Endodermal cell (in vitro differentiated cells): ENCODE data around the gene LECT2. TPM values are rescaled to one million over a fixed set of nuclear protein-coding genes. Genes with fewer than 3 reads are reported as not detected.

Source experiments
- DNase-seq: peaks from one replicate; pipeline ENCODE4 v3.0.0-alpha.2; 2017
- H3K27ac ChIP-seq: 2 replicates; pipeline ENCODE4 v1.5.1; 2013; ENCODE audit warnings: mild to moderate bottlenecking, low read depth, low read length, moderate library complexity
- H3K27me3 ChIP-seq: 2 replicates; pipeline ENCODE4 v1.6.1; 2013; ENCODE audit warnings: mild to moderate bottlenecking, low read length, moderate library complexity; ENCODE audit not compliant: insufficient read depth, control insufficient read depth, poor library complexity, severe bottlenecking
- H3K36me3 ChIP-seq: 2 replicates; pipeline ENCODE4 v1.7.0; 2013; ENCODE audit warnings: mild to moderate bottlenecking, low read length, moderate library complexity; ENCODE audit not compliant: control insufficient read depth, insufficient read depth
- H3K4me1 ChIP-seq: one replicate; pipeline ENCODE4 v1.7.0; 2013; ENCODE audit warnings: low read length; ENCODE audit not compliant: control insufficient read depth, insufficient read depth
- H3K4me3 ChIP-seq: 2 replicates; pipeline ENCODE4 v1.5.1; 2013; ENCODE audit warnings: mild to moderate bottlenecking, low read length, moderate library complexity
- H3K9ac ChIP-seq: 2 replicates; pipeline ENCODE4 v1.6.1; 2013; ENCODE audit warnings: mild to moderate bottlenecking, low read length, moderate library complexity; ENCODE audit not compliant: poor library complexity, severe bottlenecking; ENCODE audit errors: extremely low read depth
- H3K9me3 ChIP-seq: 2 replicates; pipeline ENCODE4 v1.6.1; 2013; ENCODE audit warnings: mild to moderate bottlenecking, low read length, moderate library complexity; ENCODE audit not compliant: control insufficient read depth
- H3K27ac Mint-ChIP-seq: 2 replicates; pipeline ENCODE4 v1.8.0; 2020; ENCODE audit warnings: mixed read lengths
- H3K27me3 Mint-ChIP-seq: 2 replicates; pipeline ENCODE4 v1.8.0; 2021; ENCODE audit warnings: mild to moderate bottlenecking, mixed read lengths; ENCODE audit not compliant: insufficient read depth
- H3K36me3 Mint-ChIP-seq: 2 replicates; pipeline ENCODE4 v1.8.0; 2020; ENCODE audit warnings: low read depth, mixed read lengths
- H3K4me1 Mint-ChIP-seq: 2 replicates; pipeline ENCODE4 v1.8.0; 2020; ENCODE audit warnings: mixed read lengths
- H3K4me3 Mint-ChIP-seq: 2 replicates; pipeline ENCODE4 v1.8.0; 2020; ENCODE audit warnings: mild to moderate bottlenecking, moderate library complexity, mixed read lengths
- H3K9me3 Mint-ChIP-seq: 2 replicates; pipeline ENCODE4 v1.8.0; 2020; ENCODE audit warnings: mild to moderate bottlenecking, mixed read lengths
- WGBS, 2 experiments: methylation state at CpG; one replicate each; pipeline versions ENCODE4 v1.1.5 to v1.1.7; 2013; ENCODE audit warnings: missing lambda C conversion rate in 2 of 2, mixed read lengths in 1 of 2; ENCODE audit not compliant: insufficient coverage in 1 of 2, insufficient read length in 1 of 2; 5-methylcytosine and 5-hydroxymethylcytosine counted together
- total RNA-seq, 2 donors: library from RNA; stranded (reverse); fragmentation: NEBNext Ultra II Directional in 1 of 2; extraction: Animal tissue kit (Norgen Biotek cat#: 25700) in 1 of 2; gene quantifications; 2 replicates in 1 of 2; 3 replicates in 1 of 2; pipeline ENCODE4 v1.2.1, GENCODE V29; 2021
- TF ChIP-seq, protein P1 (sequence below): fragments of 200-600 bp; sonication (generic); conservative IDR thresholded peaks from 2 replicates; pipeline ENCODE4 v1.5.0; 2021; ENCODE audit warnings: antibody characterized with exemption, mild to moderate bottlenecking

Gene LECT2
- total RNA-seq, 2 donors from 2014 or later: not detected

DNA sequence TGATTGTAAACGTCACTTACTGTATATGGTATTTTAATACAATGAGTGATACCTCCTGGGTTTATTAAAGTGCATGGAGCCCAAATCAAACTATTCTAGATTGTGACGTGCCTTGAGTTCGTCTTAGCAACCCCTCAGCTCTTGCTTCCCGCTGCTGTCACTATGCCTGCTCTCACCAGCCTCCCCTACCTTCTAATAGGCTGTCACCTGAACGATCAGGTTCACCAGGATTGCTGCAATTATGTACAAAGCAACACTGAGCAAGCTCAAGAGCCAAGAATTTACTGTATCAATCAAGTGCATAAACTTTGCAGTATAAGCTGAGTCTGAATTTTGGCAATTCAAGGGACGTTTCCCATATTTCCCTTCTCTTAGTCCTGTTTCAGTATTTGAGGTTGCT is 3.0 kb downstream of the LECT2 start:
- no peaks in the 10 kb centered on the region for H3K4me1 Mint-ChIP-seq
- 88 to 91% methylated on average over 3 to 6 of the region's 6 CpGs for WGBS, 2 experiments
- H3K27ac Mint-ChIP-seq: no peak overlapping the region
- Histone ChIP-seq H3K4me3 (no peak overlapping the region), H3K27ac (no peak overlapping the region), H3K4me1 (no peaks in the 10 kb centered on the region), H3K27me3 (peaks cover 24% of the 10 kb centered on the region), H3K9ac (no peak overlapping the region), H3K36me3 (no peaks in the 10 kb centered on the region), H3K9me3 (no peaks in the 10 kb centered on the region)
- peaks cover 24% of the 10 kb centered on the region for H3K27me3 Mint-ChIP-seq
- TF ChIP-seq, protein P1, sequence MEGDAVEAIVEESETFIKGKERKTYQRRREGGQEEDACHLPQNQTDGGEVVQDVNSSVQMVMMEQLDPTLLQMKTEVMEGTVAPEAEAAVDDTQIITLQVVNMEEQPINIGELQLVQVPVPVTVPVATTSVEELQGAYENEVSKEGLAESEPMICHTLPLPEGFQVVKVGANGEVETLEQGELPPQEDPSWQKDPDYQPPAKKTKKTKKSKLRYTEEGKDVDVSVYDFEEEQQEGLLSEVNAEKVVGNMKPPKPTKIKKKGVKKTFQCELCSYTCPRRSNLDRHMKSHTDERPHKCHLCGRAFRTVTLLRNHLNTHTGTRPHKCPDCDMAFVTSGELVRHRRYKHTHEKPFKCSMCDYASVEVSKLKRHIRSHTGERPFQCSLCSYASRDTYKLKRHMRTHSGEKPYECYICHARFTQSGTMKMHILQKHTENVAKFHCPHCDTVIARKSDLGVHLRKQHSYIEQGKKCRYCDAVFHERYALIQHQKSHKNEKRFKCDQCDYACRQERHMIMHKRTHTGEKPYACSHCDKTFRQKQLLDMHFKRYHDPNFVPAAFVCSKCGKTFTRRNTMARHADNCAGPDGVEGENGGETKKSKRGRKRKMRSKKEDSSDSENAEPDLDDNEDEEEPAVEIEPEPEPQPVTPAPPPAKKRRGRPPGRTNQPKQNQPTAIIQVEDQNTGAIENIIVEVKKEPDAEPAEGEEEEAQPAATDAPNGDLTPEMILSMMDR: no peak
- no peak for DNase-seq
- no peaks in the 10 kb centered on the region for H3K9me3 Mint-ChIP-seq
- H3K4me3 Mint-ChIP-seq: no peak overlapping the region
- no peaks in the 10 kb centered on the region for H3K36me3 Mint-ChIP-seq

DNA sequence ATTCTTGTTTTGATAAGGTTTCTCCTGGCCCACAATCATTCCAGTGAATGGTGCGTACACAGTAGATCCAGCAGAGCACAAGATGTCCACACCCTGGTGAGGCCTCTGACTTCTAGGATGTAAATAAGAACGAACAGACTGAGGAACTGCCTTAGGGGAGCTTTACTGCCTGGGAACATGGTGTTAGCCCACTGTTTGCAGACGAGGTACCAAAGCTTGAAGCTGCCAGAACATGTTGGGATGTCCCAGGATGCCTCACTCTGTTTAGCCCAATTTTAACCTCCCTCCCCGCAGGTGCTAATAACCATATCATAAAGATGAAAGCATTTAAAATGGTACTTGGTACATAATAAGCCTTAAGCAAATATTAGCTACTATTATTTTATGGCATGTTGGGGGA is 3.5 kb downstream of the LECT2 start:
- no peak overlapping the region for H3K4me3 ChIP-seq
- Mint-ChIP-seq H3K36me3 (no peaks in the 10 kb centered on the region), H3K27me3 (peaks cover 24% of the 10 kb centered on the region), H3K4me3 (no peak overlapping the region), H3K4me1 (no peaks in the 10 kb centered on the region), H3K27ac (no peak overlapping the region), H3K9me3 (no peaks in the 10 kb centered on the region)
- TF ChIP-seq, protein P1: no peak
- H3K27ac ChIP-seq: no peak overlapping the region
- no peaks in the 10 kb centered on the region for H3K36me3 ChIP-seq
- H3K4me1 ChIP-seq: no peaks in the 10 kb centered on the region
- no peaks in the 10 kb centered on the region for H3K9me3 ChIP-seq
- DNase-seq: no peak
- peaks cover 24% of the 10 kb centered on the region for H3K27me3 ChIP-seq
- H3K9ac ChIP-seq: no peak overlapping the region
- WGBS, 2 experiments: 88 to 90% methylated on average over 2 to 4 of the region's 4 CpGs

DNA sequence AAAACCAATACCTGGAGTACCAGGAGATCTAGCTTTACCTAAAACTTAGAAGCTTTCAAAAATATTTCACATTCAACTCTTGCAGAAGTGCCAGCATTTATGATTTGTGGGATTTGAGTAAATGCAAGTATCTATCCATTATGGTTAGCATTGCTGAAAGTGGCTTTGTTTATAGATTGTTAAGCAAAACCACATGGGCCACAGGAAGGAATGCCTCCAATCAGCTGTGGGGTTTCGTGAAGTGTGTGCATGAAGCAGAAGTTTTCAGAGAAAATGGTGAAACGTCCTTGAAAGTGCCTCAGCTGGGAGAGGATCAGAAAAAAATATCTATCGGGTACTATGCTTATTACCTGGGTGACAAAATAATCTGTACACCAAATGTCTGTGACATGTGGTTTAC is 4.2 kb downstream of the LECT2 start:
- Histone ChIP-seq H3K4me1 (no peaks in the 10 kb centered on the region), H3K27ac (no peak overlapping the region), H3K4me3 (no peak overlapping the region), H3K9me3 (no peaks in the 10 kb centered on the region), H3K9ac (no peak overlapping the region), H3K27me3 (peaks cover 24% of the 10 kb centered on the region), H3K36me3 (no peaks in the 10 kb centered on the region)
- DNase-seq: no peak
- Mint-ChIP-seq H3K4me3 (no peak overlapping the region), H3K27me3 (peaks cover 24% of the 10 kb centered on the region), H3K9me3 (no peaks in the 10 kb centered on the region), H3K4me1 (no peaks in the 10 kb centered on the region), H3K27ac (no peak overlapping the region), H3K36me3 (no peaks in the 10 kb centered on the region)
- WGBS, 2 experiments: 84 to 86% methylated on average over 2 to 3 of the region's 3 CpGs
- TF ChIP-seq, protein P1: no peak
